HG03135 (cell line): ENCODE data around the gene GABRD.

Experiments
- ATAC-seq: cut with Tn5 transposase; IDR thresholded peaks from one replicate; pipeline ENCODE4 v1.9.1; 2021; ENCODE audit warnings: mild to moderate bottlenecking, moderate library complexity; ENCODE audit not compliant: unreplicated experiment

Gene GABRD

DNA sequence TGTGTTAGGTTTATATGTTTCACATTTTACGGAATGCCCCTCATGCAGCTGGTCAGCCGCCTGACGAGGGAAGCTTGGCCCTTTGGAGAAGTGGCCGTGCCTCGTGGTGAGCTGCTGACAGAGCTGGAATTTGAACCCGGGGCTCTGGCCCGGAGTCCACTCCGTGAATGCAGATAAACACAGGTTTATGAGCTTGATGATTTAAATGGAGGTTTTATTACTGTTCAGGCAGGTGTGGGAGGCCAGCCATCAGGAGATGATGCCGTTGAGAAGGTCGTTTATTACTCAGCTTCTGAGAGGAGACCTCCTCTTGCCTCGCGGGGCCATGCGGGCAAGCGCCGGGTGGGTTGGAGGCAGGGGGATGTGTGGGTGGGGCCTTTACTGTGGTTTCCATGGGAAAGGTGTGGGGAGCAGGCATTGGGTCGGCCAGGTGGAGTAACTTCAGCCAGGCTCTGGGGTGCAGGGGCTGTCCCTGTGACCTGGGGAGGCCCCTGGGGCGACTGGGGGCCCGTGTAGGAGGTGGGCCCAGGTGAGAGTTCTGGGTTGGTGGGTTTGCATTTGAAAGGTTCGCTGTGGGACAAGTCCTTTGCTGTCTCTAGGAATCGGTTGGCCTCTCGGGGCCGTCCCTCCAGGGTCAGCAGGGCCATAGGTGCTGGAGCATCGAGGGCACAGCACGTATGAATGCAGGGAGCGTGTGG, 53.1 kb downstream of the GABRD start:
- no peak for ATAC-seq

DNA sequence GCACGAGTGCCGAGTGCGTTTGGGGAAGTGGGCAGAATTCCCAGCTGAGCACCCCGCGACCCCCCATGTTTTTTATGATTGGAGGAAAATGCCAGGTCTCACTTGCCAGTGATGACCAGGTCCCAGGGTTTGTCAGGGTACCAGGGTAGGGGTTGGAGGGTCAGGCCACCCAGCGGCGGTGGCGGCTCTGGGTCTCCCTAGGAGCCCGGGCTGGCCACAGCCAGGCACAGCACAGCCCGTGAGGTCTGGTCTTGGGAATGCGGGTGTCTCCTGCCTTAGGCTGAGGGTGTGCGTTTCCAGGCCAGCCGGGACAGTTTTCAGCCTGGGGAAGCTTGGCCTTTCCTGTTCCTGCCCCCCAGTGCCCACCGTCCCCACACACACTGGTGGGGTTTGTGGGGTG, 53.7 kb downstream of the GABRD start:
- no peak for ATAC-seq

DNA sequence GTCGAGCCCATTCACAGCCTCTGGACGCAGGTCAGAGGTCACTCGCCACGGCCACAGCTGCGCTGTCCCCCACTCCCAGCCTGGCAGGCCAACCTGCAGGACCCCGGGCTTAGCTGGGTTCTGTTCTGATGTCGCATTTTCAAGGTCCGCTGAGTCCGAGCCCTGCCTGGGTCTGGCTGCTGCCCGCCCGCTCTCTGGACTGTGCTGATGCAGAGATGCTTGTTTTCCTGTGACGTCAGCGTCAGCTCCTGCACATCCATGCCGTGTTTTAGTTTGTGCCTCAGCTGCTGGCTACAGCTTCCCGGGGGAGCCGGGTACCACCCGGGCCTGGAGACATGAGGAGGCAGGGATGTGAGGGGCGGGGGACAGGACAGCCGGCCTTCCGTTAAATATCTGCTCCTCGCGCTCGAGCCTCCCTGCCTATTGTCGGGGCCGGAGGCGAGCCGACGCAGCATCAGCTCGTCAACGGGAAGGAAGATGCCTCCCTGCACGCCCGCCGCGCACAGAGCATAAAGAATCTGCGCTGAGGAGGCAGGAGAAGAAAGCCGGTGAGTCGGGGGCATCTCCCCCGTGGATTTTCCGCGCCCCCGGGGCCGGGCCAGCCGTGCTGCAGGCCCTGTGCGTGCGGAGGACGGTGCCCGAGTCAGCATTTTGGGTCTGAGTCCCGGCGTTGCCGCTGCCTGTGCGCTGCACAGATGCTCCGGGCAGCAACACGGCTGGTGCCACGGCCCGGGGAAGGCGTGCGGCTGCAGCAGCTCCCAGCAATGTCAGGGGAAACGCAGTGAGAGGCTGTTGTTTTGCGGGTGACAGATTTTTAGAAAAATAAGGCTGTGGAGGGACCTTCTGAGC, 54.5 kb downstream of the GABRD start:
- ATAC-seq, result no peak

DNA sequence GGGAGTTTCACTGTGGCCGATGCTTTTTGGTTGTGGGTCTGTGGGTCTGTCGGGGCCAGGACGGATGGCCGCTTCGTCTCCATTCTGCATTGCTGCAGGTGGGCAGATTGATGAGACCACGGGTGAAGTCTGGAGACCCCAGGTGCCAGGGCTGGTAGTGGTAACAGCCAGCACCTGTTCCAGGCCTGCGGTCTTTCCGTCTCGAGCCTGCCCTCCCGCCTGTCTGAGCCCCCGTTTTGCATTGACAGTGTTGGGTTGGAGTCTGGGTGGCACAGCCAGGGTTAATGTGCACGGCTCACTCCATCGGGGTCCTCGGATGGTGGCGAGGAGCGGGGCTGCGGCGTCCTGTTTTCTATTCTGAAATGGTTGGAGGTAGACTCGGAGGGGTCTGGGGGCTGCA, 55.3 kb downstream of the GABRD start:
- no peak for ATAC-seq

DNA sequence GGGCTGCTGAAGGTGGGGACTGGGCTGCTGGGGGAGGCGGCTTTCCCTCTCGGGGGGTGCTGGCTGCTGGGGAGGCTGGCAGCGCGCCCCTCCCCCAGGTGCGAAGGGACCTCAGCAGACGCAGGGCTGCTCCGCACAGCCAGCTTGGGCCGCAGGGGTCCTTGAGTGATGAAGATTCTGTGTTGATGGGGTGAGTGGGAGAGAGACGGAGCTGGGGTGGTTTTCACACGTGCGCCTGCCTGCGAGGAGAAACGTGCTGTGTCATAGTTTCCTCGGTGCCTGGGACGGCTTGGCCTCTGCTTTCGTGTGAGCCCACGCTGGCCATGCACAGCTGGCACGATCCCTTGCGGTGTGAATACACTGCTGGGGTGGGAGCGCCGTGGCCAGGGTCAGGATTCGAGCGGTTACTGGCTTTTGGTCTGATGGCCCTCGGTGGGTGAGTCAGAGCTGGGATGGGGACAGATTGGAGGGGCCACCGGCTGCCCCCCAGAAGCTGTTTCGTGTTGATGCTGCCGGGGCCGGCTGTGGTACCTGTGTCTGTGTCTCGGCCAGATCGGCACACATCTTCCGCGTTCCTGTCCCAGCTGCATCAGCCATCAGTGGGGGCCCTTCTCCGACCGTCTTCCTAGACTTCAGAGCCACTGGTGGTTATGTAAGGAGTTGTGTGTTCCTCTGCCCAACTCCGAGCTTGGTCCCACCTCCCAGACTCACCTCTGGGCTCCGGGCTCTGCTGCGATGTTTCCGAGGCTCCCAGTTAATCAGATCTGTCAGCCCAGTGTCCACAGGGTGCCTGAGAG, 56.0 kb downstream of the GABRD start:
- no peak for ATAC-seq

DNA sequence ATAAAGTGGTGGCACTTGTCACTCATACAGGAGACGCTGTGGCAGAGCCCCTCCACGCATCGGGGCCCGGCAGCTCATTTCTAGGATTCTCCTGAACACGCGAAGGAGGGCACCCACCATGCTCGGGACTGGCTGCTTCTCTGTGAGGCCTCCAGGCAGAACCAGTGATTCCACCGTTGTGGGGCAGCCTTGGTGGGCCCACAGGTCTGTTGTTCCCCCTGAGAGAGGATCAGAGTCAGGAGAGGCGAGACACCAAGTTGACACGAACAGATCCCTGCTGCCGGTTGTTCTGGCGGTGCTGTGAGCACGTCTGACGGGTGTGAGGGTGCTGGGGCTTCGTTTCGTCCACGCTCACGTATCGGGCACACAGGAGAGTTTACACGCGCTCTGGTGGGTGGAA, 57.7 kb downstream of the GABRD start:
- ATAC-seq, result no peak

DNA sequence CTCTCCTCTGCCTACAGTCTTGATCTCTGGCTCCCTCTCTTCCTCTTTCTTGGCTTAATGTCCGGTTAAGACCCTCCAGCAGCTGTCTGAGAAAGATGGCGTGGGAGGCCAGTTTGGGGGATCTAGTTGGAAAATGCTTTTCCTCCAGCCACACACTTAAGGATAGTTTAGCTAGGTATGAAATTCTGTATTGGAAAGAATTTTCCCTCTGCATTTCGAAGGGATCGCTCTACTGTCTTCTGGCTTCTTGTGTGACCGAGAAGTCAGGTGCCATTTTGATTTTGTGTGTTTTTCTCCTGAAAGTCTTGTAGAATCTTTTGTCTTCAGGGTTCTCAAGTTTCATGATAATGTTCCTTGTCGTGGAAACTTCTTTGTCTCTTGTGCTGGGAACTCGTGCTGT, 59.0 kb downstream of the GABRD start:
- no peak for ATAC-seq

DNA sequence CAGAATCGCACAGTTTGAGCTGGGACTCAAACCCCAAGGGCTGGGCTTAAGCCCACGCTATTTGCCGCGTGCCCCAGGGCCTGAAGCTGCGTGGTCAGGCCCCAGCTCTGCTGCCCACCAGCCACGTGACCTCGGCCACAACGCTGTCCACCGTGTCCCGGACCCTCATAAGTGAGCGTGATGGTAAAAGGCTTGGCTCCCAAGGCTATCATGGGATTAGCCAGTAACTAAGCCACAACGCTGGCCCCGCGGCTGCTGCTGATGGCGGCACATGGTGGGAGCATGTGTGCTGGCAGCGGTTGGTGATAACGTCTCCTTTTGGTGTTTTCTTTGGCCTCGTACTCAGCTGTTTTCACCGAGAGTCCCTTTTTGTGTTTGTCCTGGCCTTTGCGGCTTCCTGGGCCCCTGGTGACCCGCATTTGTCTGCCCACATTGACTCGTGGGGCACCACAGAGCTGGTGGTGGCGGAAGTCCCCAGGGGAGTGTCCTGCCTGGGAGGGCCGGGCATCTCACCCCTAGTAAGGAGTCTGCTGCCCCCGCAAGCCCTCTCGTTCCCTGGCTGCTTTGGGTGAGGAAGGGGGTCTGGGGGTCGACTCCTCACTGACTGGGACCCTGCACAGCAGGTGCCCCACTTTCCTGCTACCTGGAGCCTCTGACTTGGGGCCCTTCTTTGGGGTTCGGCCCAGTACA, 60.4 kb downstream of the GABRD start:
- no peak for ATAC-seq

DNA sequence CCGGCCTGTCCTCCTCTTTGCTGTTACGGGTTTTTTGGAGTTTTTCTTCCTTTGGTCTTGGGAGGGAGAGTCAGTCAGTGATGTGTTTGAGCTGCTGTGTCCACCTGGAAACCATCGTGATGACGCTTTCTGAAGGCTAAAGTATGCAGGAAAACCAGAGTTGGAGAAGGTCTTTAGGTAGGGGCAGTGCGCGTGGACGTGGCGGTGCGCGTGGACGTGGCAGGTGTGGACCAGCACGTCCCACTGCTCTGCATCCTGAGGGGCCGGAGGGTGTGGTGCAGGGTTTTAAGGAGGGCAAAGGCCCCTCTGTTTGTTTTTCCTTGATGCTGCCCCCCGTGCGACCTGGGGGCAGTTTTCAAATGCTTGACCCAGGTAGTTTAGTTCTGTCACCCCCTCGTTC, 61.0 kb downstream of the GABRD start:
- no peak for ATAC-seq
